ENCODE results near the gene HOXB2. TPM values are rescaled to one million over a fixed set of nuclear protein-coding genes. Genes with fewer than 3 reads are reported as not detected.
A peak's percentile ranks its signal among the peaks of the same experiment; 100 is the strongest.

HOXB2 gene
- total and polyA plus RNA-seq, 3 donors from 2014 or later: 1.8 to 4.2 (median 3.3) TPM

- H3K27me3 ChIP-seq: no peaks in the 10 kb centered on the region
- intact Hi-C loops (cut with DNase I; ENCODE audit: low total_unique reads): no loop called here
- H3K4me1 ChIP-seq: peaks cover 6% of the 10 kb centered on the region
Measured at GRCh38 chr17:48577330-48577945, 32.5 kb upstream of the HOXB2 start.

GRCh38 chr17:48576479-48577309, 31.8 kb upstream of the HOXB2 start:
- H3K9me3 ChIP-seq: no peaks in the 10 kb centered on the region
- no peak for DNase-seq
- TF ChIP-seq CTCF (IDR thresholded peaks at IDR 0.05) (no peak), POLR2A (IDR thresholded peaks at IDR 0.05) (no peak)
- H3K27me3 ChIP-seq: no peaks in the 10 kb centered on the region
- H3K27ac ChIP-seq: no peak overlapping the region
- no peaks in the 10 kb centered on the region for H3K36me3 ChIP-seq (ENCODE audit: low read depth, missing control alignments)
- WGBS, 2 donors: 2 to 4% methylated on average over 24 to 43 of the region's 43 CpGs
- no peaks in the 10 kb centered on the region for H3K4me1 ChIP-seq
- peak overlapping the region; percentile 18 to 44 for H3K4me3 ChIP-seq
- intact Hi-C loops (cut with DNase I; ENCODE audit: low total_unique reads): no loop called here

More at GRCh38 chr17:48577330-48577945, 32.5 kb upstream of the HOXB2 start:
- TF ChIP-seq POLR2A (IDR thresholded peaks at IDR 0.05): no peak
- no peak for TF ChIP-seq CTCF (IDR thresholded peaks at IDR 0.05)
- WGBS, 2 donors: 4% methylated on average over 10 to 19 of the region's 19 CpGs
- no peak for DNase-seq
- Histone ChIP-seq H3K36me3 (ENCODE audit: low read depth, missing control alignments) (no peaks in the 10 kb centered on the region), H3K4me3 (peak overlapping the region; percentile 40 to 44), H3K27ac (no peak overlapping the region), H3K9me3 (no peaks in the 10 kb centered on the region)

DNA sequence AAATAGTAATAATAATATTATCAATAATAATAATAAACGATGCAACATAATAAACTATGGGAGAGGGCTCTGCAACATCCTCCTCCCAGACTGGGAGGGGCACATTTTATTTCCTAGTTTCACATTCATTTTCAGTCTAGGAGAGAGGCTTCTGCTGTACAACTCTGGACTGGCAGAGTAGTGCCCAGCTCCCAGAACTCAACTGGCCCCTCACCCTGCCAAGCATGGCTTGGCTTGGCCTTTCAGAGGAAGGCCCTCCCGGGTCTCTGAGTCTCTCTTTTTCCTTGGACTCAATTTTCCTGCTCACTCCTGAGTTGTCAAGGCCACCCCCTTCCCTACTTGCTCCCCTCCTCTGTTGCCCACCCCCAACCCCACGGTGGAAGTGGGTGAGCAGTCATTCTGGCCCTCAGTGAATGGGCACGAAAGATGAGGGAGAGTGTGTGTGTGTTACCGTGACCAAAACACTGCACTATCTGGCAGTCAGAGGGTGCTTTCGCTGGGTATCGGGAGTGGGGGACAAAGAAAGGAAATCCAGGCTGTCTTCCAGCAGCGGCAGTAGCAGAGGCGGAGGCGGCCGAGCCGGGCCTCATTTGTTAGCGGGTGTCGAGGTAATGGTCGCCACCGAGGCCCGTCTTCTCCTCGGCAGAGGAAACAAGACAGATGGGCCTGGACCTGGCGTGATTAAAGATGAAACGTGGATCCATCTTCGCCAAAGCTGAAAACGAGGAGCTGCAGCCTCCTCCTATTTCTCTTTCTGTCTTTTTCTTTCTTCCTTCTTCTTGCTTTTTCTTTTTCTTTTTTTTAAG, 31.0 kb upstream of the HOXB2 start:
- Histone ChIP-seq H3K9me3 (no peaks in the 10 kb centered on the region), H3K27ac (no peak overlapping the region), H3K4me1 (no peaks in the 10 kb centered on the region), H3K36me3 (ENCODE audit: low read depth, missing control alignments) (no peaks in the 10 kb centered on the region), H3K27me3 (no peaks in the 10 kb centered on the region), H3K4me3 (peak overlapping the region; percentile 18 to 44)
- TF ChIP-seq POLR2A (IDR thresholded peaks at IDR 0.05) (no peak), CTCF (IDR thresholded peaks at IDR 0.05) (no peak)
- 13 to 16% methylated on average over 22 of the region's 22 CpGs for WGBS, 2 donors
- DNase-seq: no peak
- intact Hi-C loops (cut with DNase I; ENCODE audit: low total_unique reads): no loop called here

GRCh38 chr17:48575066-48575582, 30.2 kb upstream of the HOXB2 start:
- no peak for TF ChIP-seq POLR2A (IDR thresholded peaks at IDR 0.05)
- TF ChIP-seq CTCF (IDR thresholded peaks at IDR 0.05): no peak
- Histone ChIP-seq H3K27me3 (no peaks in the 10 kb centered on the region), H3K36me3 (ENCODE audit: low read depth, missing control alignments) (no peaks in the 10 kb centered on the region), H3K9me3 (no peaks in the 10 kb centered on the region), H3K4me1 (no peaks in the 10 kb centered on the region), H3K27ac (no peak overlapping the region), H3K4me3 (no peak overlapping the region)
- intact Hi-C loops (cut with DNase I; ENCODE audit: low total_unique reads): no loop called here
- no peak for DNase-seq
- WGBS, 2 donors: 45 to 51% methylated on average over 7 of the region's 7 CpGs

All from testis (tissue), 3 donors.